ENCODE data around the gene TNF. TPM values are rescaled to one million over a fixed set of nuclear protein-coding genes. Genes with fewer than 3 reads are reported as not detected.

Gene TNF
- total and polyA plus RNA-seq, 2 of the 13 experiments (the other 11 are each of a cell fraction or from before 2014, with no cell fraction given): not detected

DNA sequence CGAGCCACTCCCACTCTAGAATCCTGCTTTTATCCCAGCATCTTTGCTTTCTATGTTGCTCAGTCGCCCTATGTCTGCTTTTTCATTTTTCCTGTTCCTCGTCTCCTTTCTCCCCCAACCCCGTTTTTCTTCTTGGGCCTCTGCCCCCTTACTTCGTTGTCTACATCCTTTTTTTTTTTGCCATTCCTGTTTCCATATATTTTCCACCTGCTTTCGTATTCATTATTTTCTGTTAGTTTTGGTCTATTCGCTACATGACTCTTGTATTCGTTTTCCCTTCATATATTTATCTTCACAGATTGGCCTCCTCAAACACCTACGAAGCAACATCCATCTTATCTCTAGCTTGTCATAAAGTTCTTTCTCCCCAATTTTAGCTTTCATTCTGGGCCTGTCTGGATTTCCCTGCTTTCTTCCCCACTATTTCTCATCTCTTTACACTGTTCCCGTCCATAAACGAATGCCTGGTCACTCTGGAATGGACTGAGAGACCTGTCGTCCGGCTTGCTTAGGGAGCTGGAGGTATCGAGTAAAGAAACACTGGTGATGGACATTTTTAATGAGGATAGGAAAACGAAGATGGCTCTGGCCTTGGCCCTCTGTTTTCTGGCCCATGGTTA, 46.1 kb downstream of the TNF start (continued):
- TF ChIP-seq SRF (IDR thresholded peaks at IDR 0.05; ENCODE audit: low read depth, low read length) (no peak), ARHGAP35 (CRISPR knock-in tag; IDR thresholded peaks at IDR 0.05; ENCODE audit: borderline replicate concordance) (0 out of 2 replicates have a peak, but pooled peaks have one; percentile 4), HNRNPL (IDR thresholded peaks at IDR 0.05; ENCODE audit: low read depth, low read length) (no peak), SMAD3 (CRISPR knock-in tag; IDR thresholded peaks at IDR 0.05) (no peak), ZNF335 (CRISPR knock-in tag; IDR thresholded peaks at IDR 0.05) (no peak), MIER2 (CRISPR knock-in tag; IDR thresholded peaks at IDR 0.05) (no peak), KMT2A (CRISPR knock-in tag; IDR thresholded peaks at IDR 0.05) (no peak), SSRP1 (CRISPR knock-in tag; IDR thresholded peaks at IDR 0.05) (no peak), ZNF562 (CRISPR knock-in tag; IDR thresholded peaks at IDR 0.05; ENCODE audit: borderline replicate concordance) (no peak), ZNF281 (CRISPR knock-in tag; IDR thresholded peaks at IDR 0.05; ENCODE audit: borderline replicate concordance) (no peak), ARNT (IDR thresholded peaks at IDR 0.05) (peak; percentile 76; the same call in 1 of the 2 replicates), ZNF546 (CRISPR knock-in tag; conservative IDR thresholded peaks at IDR 0.05) (no peak), SMARCC2 (IDR thresholded peaks at IDR 0.05) (no peak), ZNF782 (CRISPR knock-in tag; IDR thresholded peaks at IDR 0.05; ENCODE audit: borderline replicate concordance) (no peak), NRL (CRISPR knock-in tag; IDR thresholded peaks at IDR 0.05; ENCODE audit: borderline replicate concordance) (no peak), AHR (CRISPR knock-in tag; IDR thresholded peaks at IDR 0.05) (no peak), KDM2A (CRISPR knock-in tag; IDR thresholded peaks at IDR 0.05; ENCODE audit: borderline replicate concordance, low read depth) (no peak), MIXL1 (CRISPR knock-in tag; IDR thresholded peaks at IDR 0.05) (no peak), ZNF878 (CRISPR knock-in tag; IDR thresholded peaks at IDR 0.05) (0 out of 2 replicates have a peak, but pooled peaks have one; percentile 5), HNRNPK (IDR thresholded peaks at IDR 0.05; ENCODE audit: low read depth, low read length, poor library complexity, severe bottlenecking) (no peak)
- TF ChIP-seq, protein P1, sequence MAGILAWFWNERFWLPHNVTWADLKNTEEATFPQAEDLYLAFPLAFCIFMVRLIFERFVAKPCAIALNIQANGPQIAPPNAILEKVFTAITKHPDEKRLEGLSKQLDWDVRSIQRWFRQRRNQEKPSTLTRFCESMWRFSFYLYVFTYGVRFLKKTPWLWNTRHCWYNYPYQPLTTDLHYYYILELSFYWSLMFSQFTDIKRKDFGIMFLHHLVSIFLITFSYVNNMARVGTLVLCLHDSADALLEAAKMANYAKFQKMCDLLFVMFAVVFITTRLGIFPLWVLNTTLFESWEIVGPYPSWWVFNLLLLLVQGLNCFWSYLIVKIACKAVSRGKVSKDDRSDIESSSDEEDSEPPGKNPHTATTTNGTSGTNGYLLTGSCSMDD (CRISPR knock-in tag; IDR thresholded peaks at IDR 0.05): no peak
- TF ChIP-seq, protein P2, sequence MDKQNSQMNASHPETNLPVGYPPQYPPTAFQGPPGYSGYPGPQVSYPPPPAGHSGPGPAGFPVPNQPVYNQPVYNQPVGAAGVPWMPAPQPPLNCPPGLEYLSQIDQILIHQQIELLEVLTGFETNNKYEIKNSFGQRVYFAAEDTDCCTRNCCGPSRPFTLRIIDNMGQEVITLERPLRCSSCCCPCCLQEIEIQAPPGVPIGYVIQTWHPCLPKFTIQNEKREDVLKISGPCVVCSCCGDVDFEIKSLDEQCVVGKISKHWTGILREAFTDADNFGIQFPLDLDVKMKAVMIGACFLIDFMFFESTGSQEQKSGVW (CRISPR knock-in tag; IDR thresholded peaks at IDR 0.05; ENCODE audit: borderline replicate concordance): no peak; the same call in 1 of the 2 replicates
- TF ChIP-seq, protein P3, sequence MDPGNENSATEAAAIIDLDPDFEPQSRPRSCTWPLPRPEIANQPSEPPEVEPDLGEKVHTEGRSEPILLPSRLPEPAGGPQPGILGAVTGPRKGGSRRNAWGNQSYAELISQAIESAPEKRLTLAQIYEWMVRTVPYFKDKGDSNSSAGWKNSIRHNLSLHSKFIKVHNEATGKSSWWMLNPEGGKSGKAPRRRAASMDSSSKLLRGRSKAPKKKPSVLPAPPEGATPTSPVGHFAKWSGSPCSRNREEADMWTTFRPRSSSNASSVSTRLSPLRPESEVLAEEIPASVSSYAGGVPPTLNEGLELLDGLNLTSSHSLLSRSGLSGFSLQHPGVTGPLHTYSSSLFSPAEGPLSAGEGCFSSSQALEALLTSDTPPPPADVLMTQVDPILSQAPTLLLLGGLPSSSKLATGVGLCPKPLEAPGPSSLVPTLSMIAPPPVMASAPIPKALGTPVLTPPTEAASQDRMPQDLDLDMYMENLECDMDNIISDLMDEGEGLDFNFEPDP (CRISPR knock-in tag; conservative IDR thresholded peaks at IDR 0.05): no peak
